ENCODE data around the gene SF3B6. TPM values are rescaled to one million over a fixed set of nuclear protein-coding genes. Genes with fewer than 3 reads are reported as not detected.

Gene SF3B6
- total RNA-seq = 83.3 TPM

GRCh38 chr2:24075915-24076848, at the start of gene SF3B6:
SF3B6 (minus strand) TSS chr2:24076326; CDS start chr2:24076229, 97 bp downstream.

GRCh38 chr2:24123195-24123921, 47.2 kb upstream of the SF3B6 start, which contains the start of the genes FAM228B and PFN4:
FAM228B (plus strand) TSS chr2:24123469; CDS start chr2:24124362, 893 bp downstream.
PFN4 (minus strand) TSS chr2:24123334; CDS start chr2:24122535, 799 bp downstream.

GRCh38 chr2:24084386-24085199, 8.5 kb upstream of the SF3B6 start, which contains the start of gene TP53I3:
TP53I3 (minus strand) TSS chr2:24084834; CDS start chr2:24084326, 508 bp downstream.

GRCh38 chr2:24049485-24050021, 26.6 kb downstream of the SF3B6 start, which contains the start of gene FKBP1B:
FKBP1B (plus strand) TSS chr2:24049741; CDS start chr2:24049850, 109 bp downstream.

GRCh38 chr2:24046930-24047702, 29.0 kb downstream of the SF3B6 start, which contains the start of gene WDCP:
WDCP (minus strand) TSS chr2:24047391; CDS start chr2:24039494, 7,897 bp downstream.

Small RNAs within 50 kb of the gene (small RNA-seq; reads per million reads assigned to genes)
- not detected for gene RNU6-370P

Other genes starting within 250 kb of the SF3B6 start
- gene ATAD2B, start 149.2 kb downstream of the SF3B6 start, total RNA-seq = 50.7 TPM
- gene UBXN2A, start 135.9 kb downstream of the SF3B6 start, total RNA-seq = 46.1 TPM
- gene MFSD2B, start 66.2 kb downstream of the SF3B6 start, total RNA-seq = 0.92 TPM
- 19.1 TPM for gene WDCP, start 28.9 kb downstream of the SF3B6 start, total RNA-seq
- 98.5 TPM for gene FKBP1B, start 26.6 kb downstream of the SF3B6 start, total RNA-seq
- gene TP53I3, start 8.5 kb upstream of the SF3B6 start, total RNA-seq = 30.0 TPM
- gene PFN4, start 47.0 kb upstream of the SF3B6 start, total RNA-seq = 0.92 TPM
- gene FAM228B, start 47.1 kb upstream of the SF3B6 start, total RNA-seq = 79.1 TPM
- 1.2 TPM for gene FAM228A, start 98.7 kb upstream of the SF3B6 start, total RNA-seq

Measured in diencephalon (tissue), 1 donor.